ENCODE data around the gene FOXE1. TPM values are rescaled to one million over a fixed set of nuclear protein-coding genes. Genes with fewer than 3 reads are reported as not detected.

The FOXE1 gene
- total and polyA plus RNA-seq, 2 donors (not counting 1 experiment from before 2014, with no cell fraction given): 2.0 TPM; not detected in 1

GRCh38 chr9:97868859-97869258 lies 15.8 kb downstream of the FOXE1 start:
- Histone ChIP-seq H3K4me3 (replicated peaks in 1 of 4; ENCODE audit: control extremely low read depth in 1 of 4, insufficient read depth in 1 of 4, low read depth in 3 of 4, low read length in 4 of 4) (no peak overlapping the region), H2AFZ (ENCODE audit: low read length) (no peak overlapping the region), H3K4me1 (ENCODE audit: control insufficient read depth, extremely low read depth, insufficient read depth, low read length) (no peaks in the 10 kb centered on the region), H3K9ac (ENCODE audit: insufficient read depth, low read length) (no peak overlapping the region), H3K9me3 (ENCODE audit: control insufficient read depth, insufficient read depth, low read depth, low read length) (no peaks in the 10 kb centered on the region), H3K36me3 (ENCODE audit: control insufficient read depth, insufficient read depth, low read length) (no peaks in the 10 kb centered on the region), H3K79me2 (ENCODE audit: control insufficient read depth, insufficient read depth, low read length) (no peaks in the 10 kb centered on the region), H3K27ac (ENCODE audit: insufficient read depth, low read length) (no peak overlapping the region), H4K20me1 (ENCODE audit: control insufficient read depth, extremely low read depth, insufficient read depth, low read length) (no peaks in the 10 kb centered on the region), H3K27me3 (ENCODE audit: control insufficient read depth, insufficient read depth, low read length) (peaks cover 5% of the 10 kb centered on the region), H3K4me2 (ENCODE audit: extremely low read depth, insufficient read depth, low read length) (no peak overlapping the region)
- DNase-seq (ENCODE audit: low read depth in 2 of 2): no peak
- no peak for TF ChIP-seq CTCF (conservative IDR thresholded peaks at IDR 0.05 in 1 of 2, IDR thresholded peaks at IDR 0.05 in 1 of 2; ENCODE audit: low read depth in 1 of 2, low read length in 2 of 2)
- TF ChIP-seq EZH2 (IDR thresholded peaks at IDR 0.05; ENCODE audit: low read length, missing control alignments): no peak

GRCh38 chr9:97873425-97873824 lies 20.4 kb downstream of the FOXE1 start:
- Histone ChIP-seq H3K4me2 (ENCODE audit: extremely low read depth, insufficient read depth, low read length) (no peak overlapping the region), H2AFZ (ENCODE audit: low read length) (no peak overlapping the region)

GRCh38 chr9:97873882-97874281 lies 20.9 kb downstream of the FOXE1 start:
- no peaks in the 10 kb centered on the region for H4K20me1 ChIP-seq (ENCODE audit: control insufficient read depth, extremely low read depth, insufficient read depth, low read length)
- H3K4me3 ChIP-seq (replicated peaks in 1 of 4; ENCODE audit: control extremely low read depth in 1 of 4, insufficient read depth in 1 of 4, low read depth in 3 of 4, low read length in 4 of 4): no peak overlapping the region
- H3K36me3 ChIP-seq (ENCODE audit: control insufficient read depth, insufficient read depth, low read length): no peaks in the 10 kb centered on the region
- no peak overlapping the region for H3K9ac ChIP-seq (ENCODE audit: insufficient read depth, low read length)
- TF ChIP-seq CTCF (conservative IDR thresholded peaks at IDR 0.05 in 1 of 2, IDR thresholded peaks at IDR 0.05 in 1 of 2; ENCODE audit: low read depth in 1 of 2, low read length in 2 of 2) (no peak), EZH2 (IDR thresholded peaks at IDR 0.05; ENCODE audit: low read length, missing control alignments) (no peak)
- DNase-seq (ENCODE audit: low read depth in 2 of 2): peak in 1 of 2 donors; percentile 30
- no peaks in the 10 kb centered on the region for H3K9me3 ChIP-seq (ENCODE audit: control insufficient read depth, insufficient read depth, low read depth, low read length)
- H3K4me1 ChIP-seq (ENCODE audit: control insufficient read depth, extremely low read depth, insufficient read depth, low read length): peaks cover 2% of the 10 kb centered on the region
- no peaks in the 10 kb centered on the region for H3K79me2 ChIP-seq (ENCODE audit: control insufficient read depth, insufficient read depth, low read length)
- H3K27ac ChIP-seq (ENCODE audit: insufficient read depth, low read length): no peak overlapping the region
- H3K4me2 ChIP-seq (ENCODE audit: extremely low read depth, insufficient read depth, low read length): no peak overlapping the region
- no peak overlapping the region for H2AFZ ChIP-seq (ENCODE audit: low read length)
- no peaks in the 10 kb centered on the region for H3K27me3 ChIP-seq (ENCODE audit: control insufficient read depth, insufficient read depth, low read length)

More at GRCh38 chr9:97873425-97873824, 20.4 kb downstream of the FOXE1 start:
- no peak for DNase-seq (ENCODE audit: low read depth in 2 of 2)
- TF ChIP-seq EZH2 (IDR thresholded peaks at IDR 0.05; ENCODE audit: low read length, missing control alignments) (no peak), CTCF (conservative IDR thresholded peaks at IDR 0.05 in 1 of 2, IDR thresholded peaks at IDR 0.05 in 1 of 2; ENCODE audit: low read depth in 1 of 2, low read length in 2 of 2) (no peak)
- peaks cover 2% of the 10 kb centered on the region for H3K4me1 ChIP-seq (ENCODE audit: control insufficient read depth, extremely low read depth, insufficient read depth, low read length)
- H3K4me3 ChIP-seq (replicated peaks in 1 of 4; ENCODE audit: control extremely low read depth in 1 of 4, insufficient read depth in 1 of 4, low read depth in 3 of 4, low read length in 4 of 4): no peak overlapping the region
- no peaks in the 10 kb centered on the region for H3K36me3 ChIP-seq (ENCODE audit: control insufficient read depth, insufficient read depth, low read length)
- H4K20me1 ChIP-seq (ENCODE audit: control insufficient read depth, extremely low read depth, insufficient read depth, low read length): no peaks in the 10 kb centered on the region
- H3K27me3 ChIP-seq (ENCODE audit: control insufficient read depth, insufficient read depth, low read length): no peaks in the 10 kb centered on the region
- no peak overlapping the region for H3K27ac ChIP-seq (ENCODE audit: insufficient read depth, low read length)
- H3K9ac ChIP-seq (ENCODE audit: insufficient read depth, low read length): no peak overlapping the region
- no peaks in the 10 kb centered on the region for H3K9me3 ChIP-seq (ENCODE audit: control insufficient read depth, insufficient read depth, low read depth, low read length)
- H3K79me2 ChIP-seq (ENCODE audit: control insufficient read depth, insufficient read depth, low read length): no peaks in the 10 kb centered on the region

Measured in fibroblast of lung (primary cell).